ENCODE measurements around the gene SMIM32. TPM values are rescaled to one million over a fixed set of nuclear protein-coding genes. Genes with fewer than 3 reads are reported as not detected.

Gene SMIM32
- total and polyA plus RNA-seq, 2 experiments from 2014 or later, result not detected

DNA sequence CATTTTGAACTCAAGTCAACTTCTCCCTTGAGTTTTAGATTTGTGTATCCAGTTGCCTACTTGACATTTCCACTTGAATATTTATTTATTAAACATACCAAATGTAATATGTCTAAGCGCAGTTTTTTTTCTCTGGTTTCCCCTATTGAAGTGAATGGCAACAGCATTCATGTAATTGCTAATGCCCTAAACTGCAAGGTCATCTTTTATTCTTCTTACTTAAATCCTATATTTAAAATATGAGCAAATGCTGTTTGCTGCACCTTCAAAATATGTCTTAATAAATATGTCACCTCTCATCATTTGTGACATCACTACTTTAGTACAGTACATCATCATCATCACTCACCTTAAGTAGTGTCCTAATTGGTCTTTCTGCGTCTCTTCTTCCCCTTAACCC lies 37.9 kb downstream of the SMIM32 start:
- Histone ChIP-seq H3K27me3 (replicated peaks; ENCODE audit: insufficient read depth) (no peaks in the 10 kb centered on the region), H3F3A (ENCODE audit: insufficient read depth) (peaks cover 15% of the 10 kb centered on the region; the same call in 1 of the 2 replicates), H3K36me3 (ENCODE audit: low read depth) (peaks cover 38% of the 10 kb centered on the region), H4K20me1 (ENCODE audit: insufficient read depth) (peaks cover 23% of the 10 kb centered on the region; the same call in 1 of the 2 replicates), H3K4me1 (ENCODE audit: insufficient read depth) (peaks cover 21% of the 10 kb centered on the region), H3K9me3 (ENCODE audit: low read depth) (no peaks in the 10 kb centered on the region), H3K9ac (no peak overlapping the region), H3K4me2 (ENCODE audit: unreplicated experiment) (no peak overlapping the region), H2AFZ (no peak overlapping the region), H3K9me2 (ENCODE audit: insufficient read depth) (no peaks in the 10 kb centered on the region), H3K4me3 (no peak overlapping the region), H3K27ac (no peak overlapping the region), H3K79me2 (ENCODE audit: insufficient read depth) (peaks cover 100% of the 10 kb centered on the region)
- 98 to 100% methylated on average over 2 of the region's 2 CpGs for WGBS, 2 experiments (ENCODE audit: low coverage in 1 of 2, low lambda C conversion rate in 2 of 2, missing lambda C conversion rate in 2 of 2)
- DNase-seq, result no peak
- TF ChIP-seq EZH2 (IDR thresholded peaks at IDR 0.05; ENCODE audit: insufficient read depth, poor library complexity, severe bottlenecking) (no peak), EZH2phosphoT487 (IDR thresholded peaks at IDR 0.05; ENCODE audit: insufficient read depth, low read depth) (no peak)
- in situ Hi-C loops (cut with MboI), result no loop called here

DNA sequence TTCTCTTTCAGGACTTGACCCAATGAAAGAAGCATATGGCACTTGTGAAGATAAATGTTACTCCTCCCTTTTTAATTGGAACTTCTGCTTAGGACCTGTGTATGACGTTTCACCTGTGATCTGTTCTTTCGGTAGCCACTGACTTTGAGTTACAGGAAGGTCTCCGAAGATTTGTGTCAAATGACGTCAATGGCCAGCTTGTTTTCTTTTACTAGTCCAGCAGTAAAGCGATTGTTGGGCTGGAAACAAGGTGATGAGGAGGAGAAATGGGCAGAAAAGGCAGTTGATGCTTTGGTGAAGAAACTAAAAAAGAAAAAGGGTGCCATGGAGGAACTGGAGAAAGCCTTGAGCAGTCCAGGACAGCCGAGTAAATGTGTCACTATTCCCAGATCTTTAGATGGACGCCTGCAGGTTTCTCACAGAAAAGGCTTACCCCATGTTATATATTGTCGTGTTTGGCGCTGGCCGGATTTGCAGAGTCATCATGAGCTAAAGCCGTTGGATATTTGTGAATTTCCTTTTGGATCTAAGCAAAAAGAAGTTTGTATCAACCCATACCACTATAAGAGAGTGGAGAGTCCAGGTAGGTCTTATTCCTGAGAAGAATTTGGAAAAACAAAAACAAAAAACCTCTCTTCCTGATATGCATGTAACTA lies 39.3 kb downstream of the SMIM32 start:
- Histone ChIP-seq H3K9ac (no peak overlapping the region), H3K9me3 (ENCODE audit: low read depth) (no peaks in the 10 kb centered on the region), H3K79me2 (ENCODE audit: insufficient read depth) (peaks cover 100% of the 10 kb centered on the region), H3K4me3 (no peak overlapping the region), H3K36me3 (ENCODE audit: low read depth) (peaks cover 38% of the 10 kb centered on the region), H4K20me1 (ENCODE audit: insufficient read depth) (peaks cover 25% of the 10 kb centered on the region; the same call in 1 of the 2 replicates), H3F3A (ENCODE audit: insufficient read depth) (0 out of 2 replicates have a peak, but pooled peaks cover 3% of the 10 kb centered on the region), H3K4me1 (ENCODE audit: insufficient read depth) (peaks cover 11% of the 10 kb centered on the region; the same call in 1 of the 2 replicates), H2AFZ (no peak overlapping the region), H3K9me2 (ENCODE audit: insufficient read depth) (no peaks in the 10 kb centered on the region), H3K27me3 (replicated peaks; ENCODE audit: insufficient read depth) (no peaks in the 10 kb centered on the region), H3K4me2 (ENCODE audit: unreplicated experiment) (no peak overlapping the region), H3K27ac (no peak overlapping the region)
- in situ Hi-C loops (cut with MboI), result no loop called here
- DNase-seq, result no peak
- WGBS, 2 experiments (ENCODE audit: low coverage in 1 of 2, low lambda C conversion rate in 2 of 2, missing lambda C conversion rate in 2 of 2), result 94 to 95% methylated on average over 11 of the region's 11 CpGs
- TF ChIP-seq EZH2 (IDR thresholded peaks at IDR 0.05; ENCODE audit: insufficient read depth, poor library complexity, severe bottlenecking) (no peak), EZH2phosphoT487 (IDR thresholded peaks at IDR 0.05; ENCODE audit: insufficient read depth, low read depth) (no peak)

DNA sequence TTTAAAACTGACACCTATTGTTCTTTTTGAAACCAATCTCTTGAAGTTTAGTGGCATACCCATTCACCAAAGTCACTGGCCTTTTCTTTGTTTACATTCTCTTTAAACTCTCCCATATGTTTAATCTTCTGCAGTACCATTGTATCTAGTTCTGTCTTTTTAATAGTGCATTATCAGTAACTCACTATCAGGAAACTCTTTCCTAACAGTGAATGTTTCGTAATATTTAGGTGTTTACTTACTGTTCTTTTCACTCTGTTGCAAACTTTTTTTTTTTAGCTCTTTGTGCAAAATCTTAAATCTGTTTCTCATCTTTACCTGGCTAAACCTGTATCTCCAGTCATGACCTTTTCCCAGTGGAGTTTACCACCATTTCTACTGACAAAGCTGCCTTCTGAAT lies 43.1 kb downstream of the SMIM32 start:
- WGBS, 2 experiments (ENCODE audit: low coverage in 1 of 2, low lambda C conversion rate in 2 of 2, missing lambda C conversion rate in 2 of 2), result 93 to 100% methylated on average over 1 of the region's 1 CpG
- Histone ChIP-seq H3K36me3 (ENCODE audit: low read depth) (peaks cover 22% of the 10 kb centered on the region), H3F3A (ENCODE audit: insufficient read depth) (0 out of 2 replicates have a peak, but pooled peaks cover 3% of the 10 kb centered on the region), H4K20me1 (ENCODE audit: insufficient read depth) (peaks cover 35% of the 10 kb centered on the region), H3K4me2 (ENCODE audit: unreplicated experiment) (no peak overlapping the region), H3K27ac (no peak overlapping the region), H3K79me2 (ENCODE audit: insufficient read depth) (peaks cover 100% of the 10 kb centered on the region), H3K4me1 (ENCODE audit: insufficient read depth) (peaks cover 4% of the 10 kb centered on the region; the same call in 1 of the 2 replicates), H3K9me3 (ENCODE audit: low read depth) (no peaks in the 10 kb centered on the region), H3K4me3 (no peak overlapping the region), H3K9ac (no peak overlapping the region), H2AFZ (no peak overlapping the region), H3K27me3 (replicated peaks; ENCODE audit: insufficient read depth) (no peaks in the 10 kb centered on the region), H3K9me2 (ENCODE audit: insufficient read depth) (no peaks in the 10 kb centered on the region)
- DNase-seq, result no peak
- in situ Hi-C loops (cut with MboI), result no loop called here
- no peak for TF ChIP-seq EZH2 (IDR thresholded peaks at IDR 0.05; ENCODE audit: insufficient read depth, poor library complexity, severe bottlenecking)
- no peak for TF ChIP-seq EZH2phosphoT487 (IDR thresholded peaks at IDR 0.05; ENCODE audit: insufficient read depth, low read depth)

DNA sequence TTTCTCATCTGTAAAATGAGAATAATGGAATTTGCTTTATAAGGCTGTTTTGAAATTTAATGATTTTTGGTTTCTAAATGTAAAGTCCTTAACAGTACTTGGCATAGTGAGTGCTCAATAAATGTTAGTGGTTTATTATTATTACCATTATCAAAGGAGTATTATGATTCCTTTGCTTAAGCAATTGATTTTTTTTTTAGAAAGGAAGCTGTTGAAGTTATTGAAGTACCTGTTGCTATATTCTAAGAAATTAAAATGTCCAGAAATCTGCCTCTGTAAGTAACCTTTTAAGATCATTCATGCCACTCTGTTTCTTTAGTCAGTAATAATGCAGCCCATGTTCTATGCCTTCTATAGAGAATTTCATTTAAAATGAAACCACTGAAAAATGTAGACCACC lies 45.3 kb downstream of the SMIM32 start:
- Histone ChIP-seq H3K79me2 (ENCODE audit: insufficient read depth) (peaks cover 100% of the 10 kb centered on the region), H3K9me2 (ENCODE audit: insufficient read depth) (no peaks in the 10 kb centered on the region), H3K4me3 (no peak overlapping the region), H4K20me1 (ENCODE audit: insufficient read depth) (peaks cover 54% of the 10 kb centered on the region), H3K4me1 (ENCODE audit: insufficient read depth) (peaks cover 13% of the 10 kb centered on the region), H3K27ac (no peak overlapping the region), H3K27me3 (replicated peaks; ENCODE audit: insufficient read depth) (no peaks in the 10 kb centered on the region), H3K36me3 (ENCODE audit: low read depth) (peaks cover 6% of the 10 kb centered on the region; the same call in 1 of the 2 replicates), H3K9me3 (ENCODE audit: low read depth) (no peaks in the 10 kb centered on the region), H3K9ac (no peak overlapping the region), H3F3A (ENCODE audit: insufficient read depth) (0 out of 2 replicates have a peak, but pooled peaks cover 3% of the 10 kb centered on the region), H3K4me2 (ENCODE audit: unreplicated experiment) (no peak overlapping the region), H2AFZ (no peak overlapping the region)
- in situ Hi-C loops (cut with MboI), result no loop called here
- TF ChIP-seq EZH2phosphoT487 (IDR thresholded peaks at IDR 0.05; ENCODE audit: insufficient read depth, low read depth) (no peak), EZH2 (IDR thresholded peaks at IDR 0.05; ENCODE audit: insufficient read depth, poor library complexity, severe bottlenecking) (no peak)
- no peak for DNase-seq
